GM12872 (cell line): ENCODE measurements around the gene ZMYND11.

Source experiments
- CTCF ChIP-seq: IDR thresholded peaks from 3 replicates; pipeline ENCODE4 v1.5.1; 2011; ENCODE audit warnings: low read depth, mild to moderate bottlenecking, low read length, moderate library complexity; ENCODE audit not compliant: insufficient read depth

The ZMYND11 gene

GRCh38 chr10:92153-92552 lies 43.1 kb upstream of the ZMYND11 start:
- no peak for TF ChIP-seq CTCF

GRCh38 chr10:92846-93245 lies 42.4 kb upstream of the ZMYND11 start:
- TF ChIP-seq CTCF, result no peak

- no peak for TF ChIP-seq CTCF
Observed at GRCh38 chr10:94613-95012, 40.6 kb upstream of the ZMYND11 start.

GRCh38 chr10:95356-96115 lies 39.7 kb upstream of the ZMYND11 start:
- no peak for TF ChIP-seq CTCF

- no peak for TF ChIP-seq CTCF
Observed at GRCh38 chr10:96466-96865, 38.8 kb upstream of the ZMYND11 start.

GRCh38 chr10:104416-104815 lies 30.8 kb upstream of the ZMYND11 start:
- no peak for TF ChIP-seq CTCF

GRCh38 chr10:104862-105565 lies 30.2 kb upstream of the ZMYND11 start:
- no peak for TF ChIP-seq CTCF
